H1 (cell line): ENCODE results near the gene CEP128. TPM values are rescaled to one million over a fixed set of nuclear protein-coding genes. Genes with fewer than 3 reads are reported as not detected.

Source experiments
- CTCF ChIA-PET: fragments of 300-600 bp; sonication (Branson Sonifier 250); formaldehyde crosslinking; loops from one replicate; lab custom pipeline; 2021; ENCODE audit not compliant: partially characterized antibody; lab: Charles Lee
- POLR2A ChIA-PET: fragments of 300-600 bp; sonication (Branson Sonifier 250); formaldehyde crosslinking; loops from one replicate; lab custom pipeline; 2021; ENCODE audit warnings: inconsistent platforms; ENCODE audit not compliant: partially characterized antibody; lab: Charles Lee
- DNase-seq, 2 experiments: peaks; one replicate each; pipeline versions ENCODE4 v3.0.0 to v3.0.0-alpha.2; 2010 to 2022; ENCODE audit warnings: low spot score in 2 of 2, low read depth in 1 of 2, mixed read lengths in 1 of 2
- FAIRE-seq: peaks from 2 replicates; lab custom pipeline; 2011; peaks lifted over from hg19 to GRCh38; lab: Jason Lieb, UNC
- H2AFZ ChIP-seq: 2 replicates; pipeline ENCODE4 v1.8.1; 2012; ENCODE audit warnings: low read length, inconsistent platforms
- H2AK5ac ChIP-seq: 2 replicates; pipeline ENCODE4 v1.6.1; 2013; ENCODE audit warnings: low read depth, low read length
- H2BK120ac ChIP-seq: replicated peaks from 2 replicates; pipeline ENCODE3; 2013; ENCODE audit warnings: low read depth, low read length, inconsistent platforms
- H2BK12ac ChIP-seq: 2 replicates; pipeline ENCODE4 v1.6.1; 2013; ENCODE audit warnings: low read depth, low read length
- H2BK15ac ChIP-seq: 2 replicates; pipeline ENCODE4 v1.6.1; 2013; ENCODE audit warnings: low read length
- H2BK20ac ChIP-seq: 2 replicates; pipeline ENCODE4 v1.6.1; 2013; ENCODE audit warnings: low read length
- H2BK5ac ChIP-seq: 2 replicates; pipeline ENCODE4 v1.6.1; 2013; ENCODE audit warnings: low read depth, low read length
- H3K14ac ChIP-seq: 2 replicates; pipeline ENCODE4 v1.6.1; 2013; ENCODE audit warnings: inconsistent platforms; ENCODE audit not compliant: insufficient read length
- H3K18ac ChIP-seq: 2 replicates; pipeline ENCODE4 v1.6.1; 2013; ENCODE audit warnings: low read length; ENCODE audit errors: extremely low read depth
- H3K23ac ChIP-seq: 2 replicates; pipeline ENCODE4 v1.6.1; 2013; ENCODE audit warnings: inconsistent platforms; ENCODE audit not compliant: insufficient read length
- H3K23me2 ChIP-seq: 2 replicates; pipeline ENCODE4 v1.6.1; 2013; ENCODE audit warnings: low read depth, low read length
- H3K27ac ChIP-seq: 2 replicates; pipeline ENCODE4 v1.6.1; 2011; ENCODE audit warnings: low read depth, low read length, inconsistent platforms
- H3K27me3 ChIP-seq, 4 experiments: replicated peaks in 1 of 4; 1 replicate in 1 of 4; 2 replicates in 3 of 4; pipeline versions ENCODE4 v1.6.1 to v1.8.1; 2011 to 2013; ENCODE audit warnings: low read length in 3 of 4, mild to moderate bottlenecking in 3 of 4, inconsistent platforms in 2 of 4, mixed read lengths in 2 of 4, moderate library complexity in 1 of 4; ENCODE audit not compliant: control insufficient read depth in 3 of 4, insufficient read depth in 3 of 4; ENCODE audit errors: extremely low read depth in 1 of 4
- H3K36me3 ChIP-seq, 4 experiments: 2 replicates each; pipeline versions ENCODE4 v1.6.1 to v1.8.1; 2011 to 2013; ENCODE audit warnings: mild to moderate bottlenecking in 4 of 4, low read length in 3 of 4, moderate library complexity in 2 of 4, control low read depth in 1 of 4, inconsistent platforms in 1 of 4; ENCODE audit not compliant: insufficient read depth in 4 of 4, control insufficient read depth in 2 of 4
- H3K4ac ChIP-seq: replicated peaks from 2 replicates; pipeline ENCODE3; 2013; ENCODE audit warnings: low read length, low read depth, mixed read lengths, inconsistent platforms; ENCODE audit not compliant: insufficient read length
- H3K4me1 ChIP-seq, 4 experiments: replicated peaks in 1 of 4; 1 replicate in 1 of 4; 2 replicates in 3 of 4; pipeline versions ENCODE4 v1.6.1 to v1.8.1; 2011 to 2013; ENCODE audit warnings: low read length in 3 of 4, inconsistent platforms in 2 of 4, mixed read lengths in 1 of 4; ENCODE audit not compliant: insufficient read depth in 4 of 4, control insufficient read depth in 3 of 4
- H3K4me2 ChIP-seq, 2 experiments: 2 replicates each; pipeline versions ENCODE4 v1.6.1 to v1.8.1; 2011 to 2013; ENCODE audit warnings: low read depth in 2 of 2, low read length in 2 of 2, control low read depth in 1 of 2, inconsistent platforms in 1 of 2, mild to moderate bottlenecking in 1 of 2; ENCODE audit not compliant: insufficient read depth in 1 of 2
- H3K4me3 ChIP-seq, 4 experiments: fragments of 200-600, 300-600 bp in 1 of 4; sonication (generic), shearing (Covaris generic), sonication (Bioruptor Twin) in 1 of 4; 2 replicates each; pipeline versions ENCODE4 v1.5.1 to v1.8.1; 2011 to 2016; ENCODE audit warnings: low read length in 4 of 4, low read depth in 3 of 4, control low read depth in 2 of 4, inconsistent platforms in 2 of 4, mild to moderate bottlenecking in 2 of 4, mixed read lengths in 1 of 4, moderate library complexity in 1 of 4; ENCODE audit not compliant: insufficient read depth in 2 of 4; ENCODE audit errors: extremely low read depth in 1 of 4
- H3K56ac ChIP-seq: replicated peaks from 2 replicates; pipeline ENCODE3; 2013; ENCODE audit warnings: low read depth, mild to moderate bottlenecking, mixed read lengths, low read length, inconsistent platforms; ENCODE audit not compliant: insufficient read length
- H3K79me1 ChIP-seq: 2 replicates; pipeline ENCODE4 v1.6.1; 2013; ENCODE audit warnings: low read depth, low read length, control low read depth
- H3K79me2 ChIP-seq, 2 experiments: 2 replicates each; pipeline versions ENCODE4 v1.6.1 to v1.8.1; 2012 to 2013; ENCODE audit warnings: low read length in 2 of 2, mild to moderate bottlenecking in 2 of 2, inconsistent platforms in 1 of 2; ENCODE audit not compliant: insufficient read depth in 2 of 2, control insufficient read depth in 1 of 2
- H3K9ac ChIP-seq, 4 experiments: replicated peaks in 1 of 4; 1 replicate in 1 of 4; 2 replicates in 3 of 4; pipeline versions ENCODE4 v1.6.1 to v1.8.1; 2011 to 2013; ENCODE audit warnings: low read depth in 3 of 4, low read length in 3 of 4, control low read depth in 2 of 4, mild to moderate bottlenecking in 2 of 4, moderate library complexity in 2 of 4, inconsistent platforms in 1 of 4; ENCODE audit errors: extremely low read depth in 1 of 4
- H3K9me3 ChIP-seq, 2 experiments: 2 replicates each; pipeline versions ENCODE4 v1.6.1 to v1.8.1; 2012 to 2013; ENCODE audit warnings: mild to moderate bottlenecking in 2 of 2, moderate library complexity in 2 of 2, control low read depth in 1 of 2, inconsistent platforms in 1 of 2, low read depth in 1 of 2, low read length in 1 of 2, mixed read lengths in 1 of 2; ENCODE audit not compliant: insufficient read depth in 2 of 2
- H4K20me1 ChIP-seq, 2 experiments: replicated peaks in 1 of 2; 2 replicates each; pipeline versions ENCODE3 to v1.8.1; 2011 to 2013; ENCODE audit warnings: inconsistent platforms in 2 of 2, low read length in 2 of 2, mild to moderate bottlenecking in 1 of 2; ENCODE audit not compliant: insufficient read depth in 2 of 2, control insufficient read depth in 1 of 2
- H4K5ac ChIP-seq: 2 replicates; pipeline ENCODE4 v1.6.1; 2013; ENCODE audit warnings: low read length, low read depth, mixed read lengths, inconsistent platforms; ENCODE audit not compliant: insufficient read length
- H4K8ac ChIP-seq: 2 replicates; pipeline ENCODE4 v1.8.0; 2013; ENCODE audit warnings: mild to moderate bottlenecking, moderate library complexity, low read length, inconsistent platforms; ENCODE audit not compliant: insufficient read depth; ENCODE audit errors: extremely low read depth
- H4K91ac ChIP-seq: replicated peaks from 2 replicates; pipeline ENCODE3; 2013; ENCODE audit warnings: low read length, mixed read lengths, inconsistent platforms; ENCODE audit not compliant: insufficient read length
- BACH1 ChIP-seq: IDR thresholded peaks from 2 replicates; pipeline ENCODE4 v1.6.1; 2012; ENCODE audit warnings: low read length, improper control_type of control experiment
- CEBPB ChIP-seq: IDR thresholded peaks from 2 replicates; pipeline ENCODE4 v1.6.1; 2012; ENCODE audit warnings: low read depth, low read length
- FOSL1 ChIP-seq: IDR thresholded peaks from 2 replicates; pipeline ENCODE4 v1.6.1; 2011; ENCODE audit warnings: mild to moderate bottlenecking, low read depth, low read length, moderate library complexity; ENCODE audit not compliant: insufficient read depth
- GABPA ChIP-seq: IDR thresholded peaks from 2 replicates; pipeline ENCODE4 v1.6.1; 2011; ENCODE audit warnings: mild to moderate bottlenecking, low read length, moderate library complexity, borderline replicate concordance; ENCODE audit not compliant: insufficient read depth
- KDM4A ChIP-seq: IDR thresholded peaks from one replicate; pipeline ENCODE4 v1.7.1; 2012; ENCODE audit warnings: low read depth, mild to moderate bottlenecking, moderate library complexity, low read length, inconsistent platforms; ENCODE audit not compliant: severe bottlenecking
- RNF2 ChIP-seq: fragments of 200-900, 300-1000 bp; sonication (generic); IDR thresholded peaks from 2 replicates; pipeline ENCODE4 v1.7.1; 2016; ENCODE audit warnings: borderline replicate concordance, low read depth, mild to moderate bottlenecking, antibody characterized with exemption, low read length; ENCODE audit not compliant: poor library complexity, severe bottlenecking; ENCODE audit errors: missing control alignments
- SIRT6 ChIP-seq: IDR thresholded peaks from one replicate; pipeline ENCODE4 v1.7.1; 2012; ENCODE audit warnings: low read length, inconsistent platforms
- SP4 ChIP-seq: IDR thresholded peaks from 2 replicates; pipeline ENCODE4 v1.6.1; 2012; ENCODE audit warnings: low read length, inconsistent platforms
- TAF1 ChIP-seq: IDR thresholded peaks from 2 replicates; pipeline ENCODE4 v1.6.1; 2011; ENCODE audit warnings: mild to moderate bottlenecking, low read depth, low read length
- WGBS, 2 experiments: shearing (Covaris generic) in 1 of 2; methylation state at CpG; one replicate each; pipeline versions ENCODE4 v1.1.6 to v1.1.7; 2013 to 2015; ENCODE audit warnings: low lambda C conversion rate in 2 of 2, mixed read lengths in 2 of 2, inconsistent platforms in 1 of 2, low coverage in 1 of 2, missing lambda C conversion rate in 1 of 2; ENCODE audit not compliant: insufficient replicate concordance in 2 of 2, insufficient coverage in 1 of 2, insufficient read length in 1 of 2; ENCODE audit errors: extremely low coverage in 1 of 2, missing lambda C conversion rate in 1 of 2; 5-methylcytosine and 5-hydroxymethylcytosine counted together
- polyA plus RNA-seq, 7 experiments: library from polyadenylated mRNA; depleted of rRNA in 3 of 7; stranded (reverse) in 5 of 7; unstranded in 2 of 7; fragments of >200 nt in 5 of 7; fragments of 200-250 nt in 2 of 7; gene quantifications; 1 replicate in 5 of 7; 2 replicates in 1 of 7; 4 replicates in 1 of 7; pipeline versions ENCODE4 v1.2.1 to v1.2.3, GENCODE V29; 2011 to 2013; ENCODE audit warnings: missing spikeins in 2 of 7, mixed read lengths in 2 of 7
- total RNA-seq: library from RNA; stranded (reverse); fragmentation: NEBNext Ultra II Directional; extraction: Animal tissue kit (Norgen Biotek cat#: 25700); gene quantifications from 2 replicates; pipeline ENCODE4 v1.2.1, GENCODE V29; 2021
- TF ChIP-seq, protein P1 (sequence below): IDR thresholded peaks from 2 replicates; pipeline ENCODE4 v1.6.1; 2012; ENCODE audit warnings: inconsistent platforms
- TF ChIP-seq, protein P2 (sequence below): IDR thresholded peaks from 2 replicates; pipeline ENCODE4 v1.6.1; 2011; ENCODE audit warnings: low read length, improper control_type of control experiment

CEP128 gene
- total and polyA plus RNA-seq, 2 of the 8 experiments (the other 6 are each of a cell fraction or from before 2014, with no cell fraction given) = 1.9 to 17.0 TPM

DNA sequence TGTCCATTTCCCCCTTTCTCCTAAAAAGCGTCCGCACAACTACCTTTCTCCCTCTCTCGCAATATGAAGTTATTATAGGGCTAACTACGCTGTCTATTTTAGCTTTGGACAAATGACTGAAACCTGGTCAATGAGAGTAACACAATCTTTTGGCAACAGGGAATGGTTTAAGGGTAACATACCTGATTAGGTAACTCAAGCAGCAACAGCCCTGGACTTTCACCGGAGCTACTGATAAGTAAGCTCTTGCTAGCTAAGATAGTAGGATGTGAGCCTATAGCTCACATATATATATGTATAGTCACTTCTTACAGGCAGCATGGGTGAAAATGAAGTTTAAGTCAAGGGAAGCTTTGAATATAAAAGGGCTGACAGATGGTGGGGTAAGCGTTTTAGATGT, 313.0 kb downstream of the CEP128 start:
- Histone ChIP-seq H3K23ac (no peak overlapping the region), H2BK12ac (no peak overlapping the region), H3K18ac (no peak overlapping the region), H2BK120ac (no peak overlapping the region), H2BK15ac (no peak overlapping the region), H4K8ac (no peak overlapping the region), H3K9ac (no peak overlapping the region), H3K4me3 (no peak overlapping the region), H3K79me2 (no peaks in the 10 kb centered on the region), H3K4me2 (no peak overlapping the region), H4K91ac (no peak overlapping the region), H2AFZ (no peak overlapping the region), H3K36me3 (no peaks in the 10 kb centered on the region), H3K27ac (no peak overlapping the region), H3K14ac (no peak overlapping the region), H2BK20ac (no peak overlapping the region), H2BK5ac (no peak overlapping the region), H3K27me3 (no peaks in the 10 kb centered on the region), H3K79me1 (no peaks in the 10 kb centered on the region), H3K56ac (no peak overlapping the region), H3K9me3 (no peaks in the 10 kb centered on the region), H2AK5ac (no peak overlapping the region), H3K4ac (no peak overlapping the region), H3K4me1 (no peaks in the 10 kb centered on the region), H4K20me1 (no peaks in the 10 kb centered on the region), H3K23me2 (no peaks in the 10 kb centered on the region), H4K5ac (no peak overlapping the region)
- CTCF ChIA-PET = interaction anchor here (0.6 to 1.0 kb wide), 2 partner anchors 8 to 439 kb away, joined by 3 read pairs; no protein-coding TSS in a partner anchor
- no peak for FAIRE-seq
- no peak for DNase-seq
- POLR2A ChIA-PET = no interaction called here
- 93% methylated on average over 6 of the region's 6 CpGs; no CpG with 5 or more reads in 1 of the 2 experiments for WGBS, 2 experiments
- TF ChIP-seq TAF1 (no peak), KDM4A (no peak), CEBPB (no peak), FOSL1 (no peak), BACH1 (no peak), SIRT6 (no peak), SP4 (no peak), GABPA (no peak), RNF2 (no peak)
- TF ChIP-seq, protein P1, sequence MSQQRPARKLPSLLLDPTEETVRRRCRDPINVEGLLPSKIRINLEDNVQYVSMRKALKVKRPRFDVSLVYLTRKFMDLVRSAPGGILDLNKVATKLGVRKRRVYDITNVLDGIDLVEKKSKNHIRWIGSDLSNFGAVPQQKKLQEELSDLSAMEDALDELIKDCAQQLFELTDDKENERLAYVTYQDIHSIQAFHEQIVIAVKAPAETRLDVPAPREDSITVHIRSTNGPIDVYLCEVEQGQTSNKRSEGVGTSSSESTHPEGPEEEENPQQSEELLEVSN = no peak
- TF ChIP-seq, protein P2, sequence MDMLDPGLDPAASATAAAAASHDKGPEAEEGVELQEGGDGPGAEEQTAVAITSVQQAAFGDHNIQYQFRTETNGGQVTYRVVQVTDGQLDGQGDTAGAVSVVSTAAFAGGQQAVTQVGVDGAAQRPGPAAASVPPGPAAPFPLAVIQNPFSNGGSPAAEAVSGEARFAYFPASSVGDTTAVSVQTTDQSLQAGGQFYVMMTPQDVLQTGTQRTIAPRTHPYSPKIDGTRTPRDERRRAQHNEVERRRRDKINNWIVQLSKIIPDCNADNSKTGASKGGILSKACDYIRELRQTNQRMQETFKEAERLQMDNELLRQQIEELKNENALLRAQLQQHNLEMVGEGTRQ = no peak
